Neural cell (in vitro differentiated cells): ENCODE results near the gene INS. TPM values are rescaled to one million over a fixed set of nuclear protein-coding genes. Genes with fewer than 3 reads are reported as not detected.

Experiments
- H2AFZ ChIP-seq: fragments of 200-600, 300-800 bp; sonication (generic), shearing (Covaris generic); 2 replicates; pipeline ENCODE4 v1.6.0; 2014; ENCODE audit warnings: low read depth, mild to moderate bottlenecking, antibody characterized with exemption, low read length, moderate library complexity
- H3F3A ChIP-seq: fragments of 200-600 bp; shearing (Covaris generic); 2 replicates; pipeline ENCODE4 v1.6.1; 2016; ENCODE audit warnings: mild to moderate bottlenecking, moderate library complexity, mixed read lengths, antibody characterized with exemption, low read length; ENCODE audit not compliant: insufficient read depth, poor library complexity, severe bottlenecking
- H3K27ac ChIP-seq: fragments of 200-600, 300-800 bp; sonication (generic), shearing (Covaris generic); 2 replicates; pipeline ENCODE4 v1.5.1; 2014; ENCODE audit warnings: mild to moderate bottlenecking, low read length, moderate library complexity
- H3K27me3 ChIP-seq: fragments of 300-800, 200-600 bp; sonication (generic), shearing (Covaris generic); 2 replicates; pipeline ENCODE4 v1.6.0; 2014; ENCODE audit warnings: mild to moderate bottlenecking, low read depth, low read length, moderate library complexity; ENCODE audit not compliant: insufficient read depth
- H3K36me3 ChIP-seq: fragments of 300-800, 200-600 bp; sonication (generic), shearing (Covaris generic); 2 replicates; pipeline ENCODE4 v1.5.1; 2014; ENCODE audit warnings: mild to moderate bottlenecking, antibody characterized with exemption, low read length, moderate library complexity; ENCODE audit not compliant: insufficient read depth
- H3K4me2 ChIP-seq: fragments of 300-800, 200-600 bp; sonication (generic), shearing (Covaris generic); 2 replicates; pipeline ENCODE4 v1.6.0; 2014; ENCODE audit warnings: mild to moderate bottlenecking, low read length
- H3K4me3 ChIP-seq: fragments of 300-800, 200-600 bp; sonication (generic), shearing (Covaris generic); 2 replicates; pipeline ENCODE4 v1.5.1; 2014; ENCODE audit warnings: mild to moderate bottlenecking, low read length, moderate library complexity
- H3K79me2 ChIP-seq: fragments of 200-600 bp; shearing (Covaris generic); replicated peaks from 2 replicates; pipeline ENCODE4 v1.6.0; 2014; ENCODE audit warnings: mild to moderate bottlenecking, low read length, moderate library complexity; ENCODE audit not compliant: insufficient read depth
- H3K9ac ChIP-seq: fragments of 300-800, 200-600 bp; sonication (generic), shearing (Covaris generic); 2 replicates; pipeline ENCODE4 v1.6.1; 2016; ENCODE audit warnings: mild to moderate bottlenecking, low read length, mixed read lengths
- H3K9me2 ChIP-seq: fragments of 200-600 bp; shearing (Covaris generic); 2 replicates; pipeline ENCODE4 v1.6.1; 2016; ENCODE audit warnings: mild to moderate bottlenecking, low read length, mixed read lengths; ENCODE audit not compliant: insufficient read depth
- H3K9me3 ChIP-seq: fragments of 200-600, 300-800 bp; sonication (generic), shearing (Covaris generic); 2 replicates; pipeline ENCODE4 v1.6.1; 2016; ENCODE audit warnings: mild to moderate bottlenecking, mixed run types, low read length, moderate library complexity, mixed read lengths
- H4K20me1 ChIP-seq: fragments of 200-600 bp; shearing (Covaris generic); 2 replicates; pipeline ENCODE4 v1.6.1; 2016; ENCODE audit warnings: mild to moderate bottlenecking, mixed run types; ENCODE audit not compliant: insufficient read depth
- CTCF ChIP-seq: fragments of 450-650 bp; IDR thresholded peaks from 2 replicates; pipeline ENCODE4 v1.5.1; 2014; ENCODE audit warnings: antibody characterized with exemption, mild to moderate bottlenecking, moderate library complexity; ENCODE audit not compliant: poor library complexity, severe bottlenecking
- EP300 ChIP-seq: fragments of 450-650 bp; conservative IDR thresholded peaks from 2 replicates; pipeline ENCODE4 v1.6.1; 2014; ENCODE audit warnings: antibody characterized with exemption, mild to moderate bottlenecking, moderate library complexity; ENCODE audit not compliant: poor library complexity, severe bottlenecking
- EZH2 ChIP-seq: fragments of 200-600, 300-800 bp; shearing (Covaris generic), sonication (generic); IDR thresholded peaks from 2 replicates; pipeline ENCODE4 v1.6.1; 2014; ENCODE audit warnings: antibody characterized with exemption, low read length, borderline replicate concordance, mild to moderate bottlenecking; ENCODE audit not compliant: insufficient read depth, poor library complexity, severe bottlenecking
- MXI1 ChIP-seq: fragments of 450-650 bp; conservative IDR thresholded peaks from 2 replicates; pipeline ENCODE4 v1.6.1; 2014; ENCODE audit warnings: antibody characterized with exemption, mild to moderate bottlenecking; ENCODE audit not compliant: poor library complexity, severe bottlenecking
- POLR2AphosphoS5 ChIP-seq: IDR thresholded peaks from 2 replicates; pipeline ENCODE4 v1.6.1; 2012
- RAD21 ChIP-seq: fragments of 450-650 bp; conservative IDR thresholded peaks from 2 replicates; pipeline ENCODE4 v1.6.1; 2014; ENCODE audit warnings: antibody characterized with exemption, mild to moderate bottlenecking, moderate library complexity
- REST ChIP-seq: IDR thresholded peaks from 2 replicates; pipeline ENCODE4 v1.6.1; 2012; ENCODE audit warnings: borderline replicate concordance
- SMC3 ChIP-seq: fragments of 450-650 bp; conservative IDR thresholded peaks from 2 replicates; pipeline ENCODE4 v1.6.1; 2014; ENCODE audit warnings: antibody characterized with exemption, mild to moderate bottlenecking, moderate library complexity; ENCODE audit not compliant: poor library complexity
- TAF1 ChIP-seq: IDR thresholded peaks from 2 replicates; pipeline ENCODE4 v1.6.1; 2012; ENCODE audit warnings: low read depth
- polyA plus RNA-seq: library from polyadenylated mRNA; depleted of rRNA; stranded (reverse); fragments of >200 nt; gene quantifications from 2 replicates; pipeline ENCODE4 v1.2.3, GENCODE V29; 2014

The INS gene
- polyA plus RNA-seq, 1 donor from 2014 or later: not detected

GRCh38 chr11:2133241-2134021 is 27.6 kb downstream of the INS start:
- Histone ChIP-seq H2AFZ (no peak overlapping the region), H3K9ac (no peak overlapping the region), H4K20me1 (no peaks in the 10 kb centered on the region), H3K9me3 (no peaks in the 10 kb centered on the region), H3K4me2 (no peak overlapping the region), H3K4me3 (no peak overlapping the region), H3K36me3 (no peaks in the 10 kb centered on the region), H3K9me2 (no peaks in the 10 kb centered on the region), H3F3A (no peaks in the 10 kb centered on the region), H3K27me3 (peaks cover 17% of the 10 kb centered on the region), H3K79me2 (no peaks in the 10 kb centered on the region), H3K27ac (no peak overlapping the region)
- TF ChIP-seq REST (no peak), CTCF (no peak), POLR2AphosphoS5 (no peak), EZH2 (no peak), TAF1 (no peak), SMC3 (no peak), RAD21 (no peak), EP300 (no peak), MXI1 (no peak)

GRCh38 chr11:2132874-2133240 is 28.2 kb downstream of the INS start:
- H3K9me2 ChIP-seq: no peaks in the 10 kb centered on the region
- H2AFZ ChIP-seq: no peak overlapping the region
- H3K27me3 ChIP-seq: peaks cover 12% of the 10 kb centered on the region
- H3K4me2 ChIP-seq: no peak overlapping the region
- H3K27ac ChIP-seq: no peak overlapping the region
- H3K9me3 ChIP-seq: no peaks in the 10 kb centered on the region
- H3K4me3 ChIP-seq: no peak overlapping the region
- no peaks in the 10 kb centered on the region for H3K79me2 ChIP-seq
- no peaks in the 10 kb centered on the region for H3F3A ChIP-seq
- H3K36me3 ChIP-seq: no peaks in the 10 kb centered on the region
- TF ChIP-seq RAD21: no peak
- no peak for TF ChIP-seq SMC3
- TF ChIP-seq REST: no peak
- H3K9ac ChIP-seq: no peak overlapping the region
- no peaks in the 10 kb centered on the region for H4K20me1 ChIP-seq
